Caco-2 (cell line): Measurements from ENCODE around the gene GID8. TPM values are rescaled to one million over a fixed set of nuclear protein-coding genes. Genes with fewer than 3 reads are reported as not detected.
A peak's percentile ranks its signal among the peaks of the same experiment; 100 is the strongest.

ENCODE experiments used
- BruUV-seq: library from RNA; stranded (reverse); fragments of 400-500 nt; replicated peaks from 2 replicates; lab custom pipeline; 2021; lab: Mats Ljungman, UMichigan
- CTCF ChIA-PET: fragments of 300-600 bp; sonication (Branson Sonifier 250); formaldehyde crosslinking; loops from one replicate; lab custom pipeline; 2022; ENCODE audit warnings: antibody characterized with exemption; lab: Charles Lee
- POLR2A ChIA-PET: fragments of 300-600 bp; sonication (Branson Sonifier 250); formaldehyde crosslinking; loops from one replicate; lab custom pipeline; 2022; ENCODE audit warnings: antibody characterized with exemption; lab: Charles Lee
- DNase-seq, 2 experiments: peaks; one replicate each; pipeline versions ENCODE4 v3.0.0 to v3.0.0-alpha.2; 2020 to 2022
- H3K27me3 ChIP-seq: replicated peaks from 2 replicates; pipeline ENCODE4 v1.6.0; 2011; ENCODE audit warnings: low read length; ENCODE audit not compliant: control insufficient read depth, insufficient read depth
- H3K36me3 ChIP-seq: 2 replicates; pipeline ENCODE4 v1.5.1; 2011; ENCODE audit warnings: low read length; ENCODE audit not compliant: control insufficient read depth, insufficient read depth
- H3K4me1 ChIP-seq: fragments of 250-450 bp; sonication (Bioruptor Pico); 2 replicates; pipeline ENCODE4 v1.5.1; 2020; ENCODE audit warnings: mild to moderate bottlenecking
- H3K4me3 ChIP-seq: 2 replicates; pipeline ENCODE4 v1.5.1; 2011; ENCODE audit warnings: low read depth, mild to moderate bottlenecking, control low read depth, low read length
- H3K9me3 ChIP-seq: fragments of 250-450 bp; sonication (Bioruptor Pico); 2 replicates; pipeline ENCODE4 v1.5.1; 2020; ENCODE audit warnings: mild to moderate bottlenecking, moderate library complexity
- H3K27ac Mint-ChIP-seq: one replicate; pipeline ENCODE4 v1.8.0; 2022; ENCODE audit warnings: mixed read lengths; ENCODE audit not compliant: unreplicated experiment
- H3K27me3 Mint-ChIP-seq: one replicate; pipeline ENCODE4 v1.8.0; 2022; ENCODE audit warnings: mixed read lengths; ENCODE audit not compliant: insufficient read depth, unreplicated experiment
- H3K36me3 Mint-ChIP-seq: one replicate; pipeline ENCODE4 v1.8.0; 2022; ENCODE audit warnings: mild to moderate bottlenecking, mixed read lengths; ENCODE audit not compliant: insufficient read depth, unreplicated experiment
- H3K4me1 Mint-ChIP-seq: one replicate; pipeline ENCODE4 v1.8.0; 2022; ENCODE audit warnings: low read depth, mixed read lengths; ENCODE audit not compliant: unreplicated experiment
- H3K4me3 Mint-ChIP-seq: one replicate; pipeline ENCODE4 v1.8.0; 2022; ENCODE audit warnings: mild to moderate bottlenecking, moderate library complexity, mixed read lengths; ENCODE audit not compliant: unreplicated experiment
- H3K9me3 Mint-ChIP-seq: one replicate; pipeline ENCODE4 v1.8.0; 2022; ENCODE audit warnings: mixed read lengths; ENCODE audit not compliant: unreplicated experiment
- CTCF ChIP-seq, 2 experiments: fragments of 200-600 bp in 1 of 2; IDR thresholded peaks; 1 replicate in 1 of 2; 2 replicates in 1 of 2; pipeline versions ENCODE4 v1.5.1 to v1.8.0; 2011 to 2022; ENCODE audit warnings: antibody characterized with exemption in 1 of 2, control low read depth in 1 of 2, inconsistent platforms in 1 of 2, low read depth in 1 of 2, low read length in 1 of 2, mild to moderate bottlenecking in 1 of 2, moderate library complexity in 1 of 2; ENCODE audit not compliant: insufficient read depth in 1 of 2, severe bottlenecking in 1 of 2, unreplicated experiment in 1 of 2
- intact Hi-C: fragments of 100-400 bp; cut with micrococcal nuclease; formaldehyde crosslinking; loops from one replicate; pipeline ENCODE4 v1.10.0; 2022; ENCODE audit not compliant: unreplicated experiment
- total RNA-seq: library from RNA; stranded (reverse); gene quantifications from 2 replicates; pipeline ENCODE4 v1.2.3, GENCODE V29; 2022

GID8 gene
- total RNA-seq, 1 experiment from 2014 or later, result 133 TPM

DNA sequence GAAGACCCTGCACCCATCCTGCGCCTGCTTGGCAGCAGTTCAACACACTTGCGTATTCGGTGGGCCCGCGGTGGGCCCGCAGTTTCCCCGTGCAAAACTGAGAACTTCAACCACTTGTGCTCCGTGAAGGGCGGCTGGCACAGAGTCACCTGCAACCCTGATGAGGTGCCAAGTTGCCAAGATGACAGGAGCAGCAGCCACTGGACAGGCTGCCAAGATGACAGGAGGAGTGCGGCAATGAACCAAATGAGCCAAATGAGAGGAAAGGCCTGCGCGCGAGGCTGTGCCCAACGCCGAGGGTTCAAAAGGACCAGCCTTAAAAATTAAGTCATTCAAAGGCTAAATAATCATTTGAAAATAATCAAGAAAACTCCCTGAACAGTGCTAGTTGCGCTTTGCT, 31.7 kb upstream of the GID8 start:
- Mint-ChIP-seq H3K36me3 (peaks cover 100% of the 10 kb centered on the region), H3K27ac (no peak overlapping the region), H3K4me1 (peaks cover 14% of the 10 kb centered on the region), H3K4me3 (no peak overlapping the region), H3K27me3 (no peaks in the 10 kb centered on the region), H3K9me3 (no peaks in the 10 kb centered on the region)
- Histone ChIP-seq H3K9me3 (no peaks in the 10 kb centered on the region), H3K4me1 (peaks cover 3% of the 10 kb centered on the region; the same call in 1 of the 2 replicates), H3K4me3 (no peak overlapping the region), H3K36me3 (peaks cover 28% of the 10 kb centered on the region), H3K27me3 (no peaks in the 10 kb centered on the region)
- ChIA-PET POLR2A (no interaction called here), CTCF (no interaction called here)
- DNase-seq, result no peak
- BruUV-seq, result no TSS peak
- intact Hi-C loops, result no loop called here
- TF ChIP-seq CTCF (IDR thresholded peaks at IDR 0.05; ENCODE audit: insufficient read depth in 1 of 2, low read depth in 1 of 2, low read length in 1 of 2, severe bottlenecking in 1 of 2, unreplicated experiment in 1 of 2), result no peak

DNA sequence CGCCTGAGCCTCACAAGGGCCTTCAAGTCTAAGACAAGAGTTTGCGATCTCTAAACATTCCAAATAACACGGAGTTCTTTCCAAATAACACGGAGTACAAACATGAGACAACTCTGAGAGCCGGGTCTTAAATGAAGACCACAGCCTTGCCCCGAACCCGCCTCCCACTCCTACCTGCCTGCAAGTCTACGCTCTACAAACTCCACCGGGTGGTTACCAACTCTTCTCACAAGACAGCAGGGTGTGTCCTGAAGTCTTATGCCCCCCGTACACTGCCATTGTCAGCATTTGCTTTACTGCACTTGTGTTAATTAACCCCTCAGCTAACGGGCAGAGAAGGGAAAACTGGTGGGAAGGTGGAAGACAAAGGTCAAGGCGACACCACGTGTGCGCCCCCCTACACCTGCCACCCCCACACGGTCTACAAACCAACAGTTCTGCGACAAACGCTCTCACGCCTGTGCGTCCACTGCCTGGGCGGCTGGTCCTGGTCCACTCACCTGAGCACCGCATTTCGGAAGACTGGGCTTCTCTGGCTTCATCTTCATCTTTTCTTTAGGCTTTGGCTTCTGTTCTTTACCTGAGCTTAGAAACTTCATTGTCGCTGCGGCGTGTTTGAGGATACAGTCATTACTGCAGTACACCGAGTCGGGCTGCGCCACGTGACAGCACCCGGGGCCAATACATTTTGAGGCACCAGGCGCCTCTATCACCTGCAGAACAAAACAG, 31.1 kb upstream of the GID8 start:
- Histone ChIP-seq H3K36me3 (peaks cover 32% of the 10 kb centered on the region), H3K9me3 (no peaks in the 10 kb centered on the region), H3K4me3 (no peak overlapping the region), H3K27me3 (no peaks in the 10 kb centered on the region), H3K4me1 (no peaks in the 10 kb centered on the region)
- Mint-ChIP-seq H3K4me1 (peaks cover 9% of the 10 kb centered on the region), H3K36me3 (peaks cover 100% of the 10 kb centered on the region), H3K27ac (no peak overlapping the region), H3K27me3 (no peaks in the 10 kb centered on the region), H3K4me3 (no peak overlapping the region), H3K9me3 (no peaks in the 10 kb centered on the region)
- no peak for DNase-seq
- ChIA-PET CTCF (interaction anchor here (0.6 to 1.6 kb wide), 14 partner anchors 9 to 108 kb away, joined by 3 to 10 read pairs (median 4); partner anchors contain the start of genes OGFR and TCFL5), POLR2A (no interaction called here)
- no TSS peak for BruUV-seq
- intact Hi-C loops, result no loop called here
- TF ChIP-seq CTCF (IDR thresholded peaks at IDR 0.05; ENCODE audit: insufficient read depth in 1 of 2, low read depth in 1 of 2, low read length in 1 of 2, severe bottlenecking in 1 of 2, unreplicated experiment in 1 of 2), result no peak

DNA sequence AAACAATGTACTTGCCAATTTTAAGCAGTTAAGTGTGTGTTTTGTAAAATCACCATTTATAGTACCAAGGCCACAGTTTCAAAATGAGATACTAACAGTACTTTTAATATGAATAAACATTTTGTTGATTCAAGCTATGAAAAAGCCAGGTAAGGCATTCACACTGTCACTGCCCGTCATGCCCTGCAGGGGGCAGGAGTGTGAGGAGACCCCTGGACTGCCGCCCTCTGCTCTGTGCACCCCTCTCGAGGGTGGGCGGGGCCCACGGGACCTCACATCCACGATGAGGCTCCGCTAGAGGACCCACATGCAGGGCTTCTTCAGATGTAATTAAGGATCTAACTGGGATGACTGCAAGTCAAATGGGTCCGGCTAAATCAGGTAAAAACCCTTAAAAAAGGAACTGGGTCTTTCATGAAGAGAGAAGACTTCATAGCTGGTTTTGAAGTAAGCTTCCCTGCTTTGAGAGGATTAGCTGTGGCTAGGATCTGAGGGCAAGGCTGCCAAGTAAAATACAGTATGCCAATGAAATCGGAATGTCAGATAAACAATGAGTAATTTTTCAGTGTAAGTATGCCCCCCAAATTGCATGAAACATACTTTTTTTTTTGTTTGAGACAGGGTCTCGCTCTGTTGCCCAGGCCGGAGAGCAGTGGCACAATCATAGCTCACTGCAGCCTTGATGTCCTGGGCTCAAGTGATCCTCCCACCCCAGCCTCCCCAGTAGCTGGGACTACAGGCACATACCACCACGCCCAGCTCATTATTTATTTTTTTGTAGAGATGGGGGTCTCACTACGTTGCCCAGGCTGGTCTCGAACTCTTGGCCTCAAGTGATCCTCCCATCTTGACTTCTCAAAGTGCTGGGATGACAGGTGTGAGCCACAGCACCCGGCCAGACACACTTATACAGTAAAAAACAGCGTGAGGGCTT, 30.3 kb upstream of the GID8 start:
- H3K4me3 ChIP-seq, result no peak overlapping the region
- H3K27me3 ChIP-seq, result no peaks in the 10 kb centered on the region
- intact Hi-C loops, result no loop called here
- H3K9me3 ChIP-seq, result no peaks in the 10 kb centered on the region
- Mint-ChIP-seq H3K4me3 (no peak overlapping the region), H3K36me3 (peaks cover 100% of the 10 kb centered on the region), H3K27ac (peak overlapping the region; percentile 65), H3K4me1 (peaks cover 1% of the 10 kb centered on the region), H3K9me3 (no peaks in the 10 kb centered on the region), H3K27me3 (no peaks in the 10 kb centered on the region)
- DNase-seq, result peak in 1 of 2 experiments; percentile 68
- H3K4me1 ChIP-seq, result no peaks in the 10 kb centered on the region
- peaks cover 31% of the 10 kb centered on the region for H3K36me3 ChIP-seq
- POLR2A ChIA-PET, result interaction anchor here (0.9 kb wide), 1 partner anchor 19 kb away, joined by 3 read pairs; no protein-coding TSS in a partner anchor
- no TSS peak for BruUV-seq
- CTCF ChIA-PET, result interaction anchor here (0.6 to 1.6 kb wide), 18 partner anchors 8 to 112 kb away, joined by 3 to 10 read pairs (median 4); partner anchors contain the start of genes OGFR and TCFL5
- peak; percentile 85 to 98 for TF ChIP-seq CTCF (IDR thresholded peaks at IDR 0.05; ENCODE audit: insufficient read depth in 1 of 2, low read depth in 1 of 2, low read length in 1 of 2, severe bottlenecking in 1 of 2, unreplicated experiment in 1 of 2)
